ENCODE measurements around the gene GTPBP3.

The GTPBP3 gene

GRCh38 chr19:17304386-17305215 lies 32.8 kb upstream of the GTPBP3 start:
- H2BK12ac ChIP-seq (ENCODE audit: low read length), result no peak overlapping the region
- no peak overlapping the region for H3K9ac ChIP-seq (ENCODE audit: low read length)
- H3K79me1 ChIP-seq (ENCODE audit: low read length), result peaks cover 27% of the 10 kb centered on the region
- peak overlapping the region; percentile 41 for H4K91ac ChIP-seq (ENCODE audit: low read depth, low read length)
- no peak overlapping the region for H3K23ac ChIP-seq (ENCODE audit: low read length)
- no peak overlapping the region for H3K18ac ChIP-seq (ENCODE audit: low read length)
- no CpG with 5 or more reads among the region's 12 CpGs for WGBS (ENCODE audit: extremely low coverage, insufficient coverage, insufficient read length)
- no peak overlapping the region for H2AFZ ChIP-seq (ENCODE audit: insufficient read depth, low read length, poor library complexity)
- no peak overlapping the region for H3K4ac ChIP-seq (ENCODE audit: low read depth, low read length)
- peaks cover 11 to 16% of the 10 kb centered on the region in 2 experiments for H3K36me3 ChIP-seq (ENCODE audit: control insufficient read depth in 1 of 2, insufficient read depth in 2 of 2, low read length in 2 of 2)
- no peaks in the 10 kb centered on the region for H3K9me3 ChIP-seq (ENCODE audit: insufficient read depth, low read depth, low read length)
- H3K4me2 ChIP-seq (ENCODE audit: low read length), result peak overlapping the region; percentile 4
- no peak overlapping the region for H3K4me3 ChIP-seq (ENCODE audit: low read depth, low read length)
- H3K27ac ChIP-seq (ENCODE audit: low read depth, low read length), result no peak overlapping the region
- peaks cover 14% of the 10 kb centered on the region for H3K79me2 ChIP-seq (ENCODE audit: control insufficient read depth, insufficient read depth, low read length, poor library complexity)
- no peak overlapping the region for H2BK120ac ChIP-seq (ENCODE audit: insufficient read depth, low read length, poor library complexity)
- H4K12ac ChIP-seq (ENCODE audit: low read depth, low read length), result no peak overlapping the region
- H2BK5ac ChIP-seq (ENCODE audit: low read depth, low read length, poor library complexity), result no peak overlapping the region
- peak in 1 of 2 donors; percentile 70 for DNase-seq
- H3K4me1 ChIP-seq (ENCODE audit: control insufficient read depth in 1 of 2, insufficient read depth in 2 of 2, low read length in 2 of 2), result peaks cover 23 to 32% of the 10 kb centered on the region in 2 experiments
- no peak overlapping the region for H3K14ac ChIP-seq (ENCODE audit: low read length)
- no peaks in the 10 kb centered on the region for H3K27me3 ChIP-seq (ENCODE audit: insufficient read depth, low read length)
- H2AK5ac ChIP-seq (ENCODE audit: low read length), result no peak overlapping the region
- H4K8ac ChIP-seq (ENCODE audit: low read depth, low read length), result no peak overlapping the region

- Histone ChIP-seq H3K27ac (ENCODE audit: low read depth, low read length) (peak overlapping the region; percentile 24), H3K23ac (ENCODE audit: low read length) (no peak overlapping the region), H4K12ac (ENCODE audit: low read depth, low read length) (no peak overlapping the region), H3K9me3 (ENCODE audit: insufficient read depth, low read depth, low read length) (no peaks in the 10 kb centered on the region), H2BK12ac (ENCODE audit: low read length) (no peak overlapping the region), H4K91ac (ENCODE audit: low read depth, low read length) (no peak overlapping the region), H3K18ac (ENCODE audit: low read length) (no peak overlapping the region), H3K79me1 (ENCODE audit: low read length) (peaks cover 32% of the 10 kb centered on the region), H3K14ac (ENCODE audit: low read length) (no peak overlapping the region), H2AFZ (ENCODE audit: insufficient read depth, low read length, poor library complexity) (no peak overlapping the region), H3K36me3 (ENCODE audit: control insufficient read depth in 1 of 2, insufficient read depth in 2 of 2, low read length in 2 of 2) (peaks cover 11 to 15% of the 10 kb centered on the region in 2 experiments), H2BK5ac (ENCODE audit: low read depth, low read length, poor library complexity) (no peak overlapping the region), H4K8ac (ENCODE audit: low read depth, low read length) (peak overlapping the region; percentile 8), H2AK5ac (ENCODE audit: low read length) (no peak overlapping the region), H3K4me2 (ENCODE audit: low read length) (peak overlapping the region; percentile 59), H2BK120ac (ENCODE audit: insufficient read depth, low read length, poor library complexity) (no peak overlapping the region), H3K4me3 (ENCODE audit: low read depth, low read length) (no peak overlapping the region), H3K9ac (ENCODE audit: low read length) (no peak overlapping the region), H3K4me1 (ENCODE audit: control insufficient read depth in 1 of 2, insufficient read depth in 2 of 2, low read length in 2 of 2) (peaks cover 24 to 34% of the 10 kb centered on the region in 2 experiments), H3K27me3 (ENCODE audit: insufficient read depth, low read length) (no peaks in the 10 kb centered on the region), H3K79me2 (ENCODE audit: control insufficient read depth, insufficient read depth, low read length, poor library complexity) (peaks cover 19% of the 10 kb centered on the region), H3K4ac (ENCODE audit: low read depth, low read length) (no peak overlapping the region)
- no peak for DNase-seq
- no CpG with 5 or more reads among the region's 7 CpGs for WGBS (ENCODE audit: extremely low coverage, insufficient coverage, insufficient read length)
These were observed 32.2 kb upstream of the GTPBP3 start for GRCh38 chr19:17305216-17305516.

DNA sequence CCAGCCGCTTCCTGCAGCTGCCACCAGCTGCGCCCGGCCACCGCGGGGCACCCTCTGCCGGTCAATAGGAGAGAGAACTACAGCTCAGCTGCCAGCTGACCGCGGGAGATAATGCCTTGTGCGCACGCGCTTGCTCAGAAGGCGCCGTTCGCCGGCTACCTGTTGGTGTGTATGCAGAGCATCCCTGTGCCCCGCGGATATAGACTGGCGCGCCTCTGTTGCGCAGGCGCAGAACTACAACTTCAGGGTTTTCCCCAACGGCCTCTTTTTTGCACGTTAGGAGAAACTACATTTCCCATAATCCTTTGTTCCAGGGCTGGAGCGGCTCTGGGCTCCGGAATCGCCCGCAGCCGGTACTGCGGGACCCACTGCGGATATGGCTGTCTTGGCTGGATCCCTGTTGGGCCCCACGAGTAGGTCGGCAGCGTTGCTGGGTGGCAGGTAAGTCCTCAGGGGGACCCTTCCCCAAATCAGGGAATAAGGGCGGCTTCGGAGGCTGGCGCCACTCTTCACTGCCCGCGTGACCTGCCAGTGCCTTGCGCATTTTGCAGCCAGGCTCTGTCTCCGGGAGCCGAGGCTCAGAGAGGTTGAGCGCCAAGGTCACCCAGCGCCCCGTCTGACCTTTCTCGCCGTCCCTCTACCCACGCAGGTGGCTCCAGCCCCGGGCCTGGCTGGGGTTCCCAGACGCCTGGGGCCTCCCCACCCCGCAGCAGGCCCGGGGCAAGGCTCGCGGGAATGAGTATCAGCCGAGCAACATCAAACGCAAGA lies 31.7 kb upstream of the GTPBP3 start, which contains the start of gene MRPL34:
MRPL34 (plus strand) TSS at position 356 of the 768 bp plus-strand sequence; CDS start at position 377, 21 bp downstream.
- Histone ChIP-seq H3K27me3 (ENCODE audit: insufficient read depth, low read length) (no peaks in the 10 kb centered on the region), H3K14ac (ENCODE audit: low read length) (peak within 1 kb of the TSS; percentile 69), H3K9ac (ENCODE audit: low read length) (peak within 1 kb of the TSS; percentile 75), H2AFZ (ENCODE audit: insufficient read depth, low read length, poor library complexity) (peak within 1 kb of the TSS; percentile 89), H3K4me2 (ENCODE audit: low read length) (peak within 1 kb of the TSS; percentile 81), H3K4ac (ENCODE audit: low read depth, low read length) (peak within 1 kb of the TSS; percentile 42), H3K9me3 (ENCODE audit: insufficient read depth, low read depth, low read length) (no peaks in the 10 kb centered on the region), H3K79me1 (ENCODE audit: low read length) (peaks cover 34% of the 10 kb centered on the region), H2BK120ac (ENCODE audit: insufficient read depth, low read length, poor library complexity) (peak within 1 kb of the TSS; percentile 69), H4K12ac (ENCODE audit: low read depth, low read length) (peak within 1 kb of the TSS; percentile 79), H3K23ac (ENCODE audit: low read length) (no peak within 1 kb of the TSS), H3K79me2 (ENCODE audit: control insufficient read depth, insufficient read depth, low read length, poor library complexity) (peaks cover 23% of the 10 kb centered on the region), H3K36me3 (ENCODE audit: control insufficient read depth in 1 of 2, insufficient read depth in 2 of 2, low read length in 2 of 2) (peaks cover 8 to 9% of the 10 kb centered on the region in 2 experiments), H3K18ac (ENCODE audit: low read length) (peak within 1 kb of the TSS; percentile 58), H2BK12ac (ENCODE audit: low read length) (peak within 1 kb of the TSS; percentile 37), H3K4me1 (ENCODE audit: control insufficient read depth in 1 of 2, insufficient read depth in 2 of 2, low read length in 2 of 2) (peaks cover 30 to 39% of the 10 kb centered on the region in 2 experiments), H3K27ac (ENCODE audit: low read depth, low read length) (peak within 1 kb of the TSS; percentile 76), H2AK5ac (ENCODE audit: low read length) (peak within 1 kb of the TSS; percentile 76), H4K8ac (ENCODE audit: low read depth, low read length) (peak within 1 kb of the TSS; percentile 80), H2BK5ac (ENCODE audit: low read depth, low read length, poor library complexity) (peak within 1 kb of the TSS; percentile 77), H4K91ac (ENCODE audit: low read depth, low read length) (peak within 1 kb of the TSS; percentile 83), H3K4me3 (ENCODE audit: low read depth, low read length) (peak within 1 kb of the TSS; percentile 83)
- DNase-seq, result peak; percentile 100
- WGBS (ENCODE audit: extremely low coverage, insufficient coverage, insufficient read length), result no CpG with 5 or more reads among the region's 55 CpGs

GRCh38 chr19:17306285-17306714 lies 31.1 kb upstream of the GTPBP3 start:
- peak overlapping the region; percentile 75 for H3K9ac ChIP-seq (ENCODE audit: low read length)
- H3K18ac ChIP-seq (ENCODE audit: low read length), result peak overlapping the region; percentile 58
- peak overlapping the region; percentile 37 for H2BK12ac ChIP-seq (ENCODE audit: low read length)
- peaks cover 2 to 5% of the 10 kb centered on the region in 2 experiments for H3K36me3 ChIP-seq (ENCODE audit: control insufficient read depth in 1 of 2, insufficient read depth in 2 of 2, low read length in 2 of 2)
- H3K4me3 ChIP-seq (ENCODE audit: low read depth, low read length), result peak overlapping the region; percentile 83
- H2BK5ac ChIP-seq (ENCODE audit: low read depth, low read length, poor library complexity), result peak overlapping the region; percentile 77
- no peaks in the 10 kb centered on the region for H3K9me3 ChIP-seq (ENCODE audit: insufficient read depth, low read depth, low read length)
- peaks cover 23% of the 10 kb centered on the region for H3K79me2 ChIP-seq (ENCODE audit: control insufficient read depth, insufficient read depth, low read length, poor library complexity)
- DNase-seq, result no peak
- H4K91ac ChIP-seq (ENCODE audit: low read depth, low read length), result peak overlapping the region; percentile 83
- peak overlapping the region; percentile 81 for H3K4me2 ChIP-seq (ENCODE audit: low read length)
- H3K27me3 ChIP-seq (ENCODE audit: insufficient read depth, low read length), result no peaks in the 10 kb centered on the region
- no CpG with 5 or more reads among the region's 28 CpGs for WGBS (ENCODE audit: extremely low coverage, insufficient coverage, insufficient read length)
- peaks cover 32 to 44% of the 10 kb centered on the region in 2 experiments for H3K4me1 ChIP-seq (ENCODE audit: control insufficient read depth in 1 of 2, insufficient read depth in 2 of 2, low read length in 2 of 2)
- peak overlapping the region; percentile 61 for H2AFZ ChIP-seq (ENCODE audit: insufficient read depth, low read length, poor library complexity)
- H2AK5ac ChIP-seq (ENCODE audit: low read length), result peak overlapping the region; percentile 76
- H3K23ac ChIP-seq (ENCODE audit: low read length), result no peak overlapping the region
- peak overlapping the region; percentile 76 for H3K27ac ChIP-seq (ENCODE audit: low read depth, low read length)
- H3K79me1 ChIP-seq (ENCODE audit: low read length), result peaks cover 34% of the 10 kb centered on the region
- peak overlapping the region; percentile 79 for H4K12ac ChIP-seq (ENCODE audit: low read depth, low read length)
- peak overlapping the region; percentile 42 for H3K4ac ChIP-seq (ENCODE audit: low read depth, low read length)
- peak overlapping the region; percentile 80 for H4K8ac ChIP-seq (ENCODE audit: low read depth, low read length)
- peak overlapping the region; percentile 69 for H2BK120ac ChIP-seq (ENCODE audit: insufficient read depth, low read length, poor library complexity)
- peak overlapping the region; percentile 69 for H3K14ac ChIP-seq (ENCODE audit: low read length)
